CD14-positive monocyte (primary cell): ENCODE measurements around the gene RAPGEF2. TPM values are rescaled to one million over a fixed set of nuclear protein-coding genes. Genes with fewer than 3 reads are reported as not detected.
A peak's percentile ranks its signal among the peaks of the same experiment; 100 is the strongest.

ENCODE experiments used
- DNase-seq, 3 donors: peaks; one replicate each; pipeline ENCODE4 v3.0.0-alpha.2; 2011 to 2022
- H2AFZ ChIP-seq: 2 replicates; pipeline ENCODE4 v1.6.0; 2012; ENCODE audit warnings: mild to moderate bottlenecking, low read depth, low read length, inconsistent platforms; ENCODE audit not compliant: insufficient read depth, poor library complexity, severe bottlenecking
- H3K27ac ChIP-seq, 2 donors: 1 replicate in 1 of 2; 2 replicates in 1 of 2; pipeline ENCODE4 v1.5.1; 2012 to 2013; ENCODE audit warnings: low read length in 2 of 2, control low read depth in 1 of 2, inconsistent platforms in 1 of 2, low read depth in 1 of 2, mild to moderate bottlenecking in 1 of 2
- H3K27me3 ChIP-seq, 2 donors: one replicate each; pipeline versions ENCODE4 v1.6.0 to v1.6.1; 2011 to 2013; ENCODE audit warnings: low read length in 2 of 2; ENCODE audit not compliant: control insufficient read depth in 2 of 2, insufficient read depth in 2 of 2
- H3K36me3 ChIP-seq, 2 donors: replicated peaks in 1 of 2; 1 replicate in 1 of 2; 2 replicates in 1 of 2; pipeline versions ENCODE4 v1.5.1 to v1.6.1; 2012 to 2013; ENCODE audit warnings: low read length in 2 of 2, control low read depth in 1 of 2, inconsistent platforms in 1 of 2, mild to moderate bottlenecking in 1 of 2; ENCODE audit not compliant: insufficient read depth in 2 of 2, control insufficient read depth in 1 of 2
- H3K4me1 ChIP-seq, 2 donors: 1 replicate in 1 of 2; 2 replicates in 1 of 2; pipeline versions ENCODE4 v1.5.1 to v1.6.1; 2012 to 2013; ENCODE audit warnings: low read length in 2 of 2, control low read depth in 1 of 2, inconsistent platforms in 1 of 2, mild to moderate bottlenecking in 1 of 2, moderate library complexity in 1 of 2; ENCODE audit not compliant: insufficient read depth in 2 of 2, control insufficient read depth in 1 of 2
- H3K4me2 ChIP-seq: replicated peaks from 2 replicates; pipeline ENCODE3; 2012; ENCODE audit warnings: low read length, moderate library complexity, mild to moderate bottlenecking; ENCODE audit not compliant: poor library complexity, severe bottlenecking; ENCODE audit errors: extremely low read depth
- H3K4me3 ChIP-seq, 3 experiments: fragments of 200-600 bp in 1 of 3; sonication (generic) in 1 of 3; replicated peaks in 1 of 3; 1 replicate in 2 of 3; 2 replicates in 1 of 3; pipeline ENCODE4 v1.5.1; 2011 to 2013; ENCODE audit warnings: low read length in 3 of 3, mild to moderate bottlenecking in 3 of 3, control low read depth in 2 of 3, low read depth in 2 of 3, inconsistent platforms in 1 of 3, moderate library complexity in 1 of 3
- H3K79me2 ChIP-seq: 2 replicates; pipeline ENCODE4 v1.6.0; 2012; ENCODE audit warnings: mild to moderate bottlenecking, control low read depth, inconsistent platforms, low read length, moderate library complexity; ENCODE audit not compliant: insufficient read depth
- H3K9ac ChIP-seq: 2 replicates; pipeline ENCODE4 v1.6.0; 2017; ENCODE audit warnings: low read length, mild to moderate bottlenecking; ENCODE audit not compliant: insufficient read depth, poor library complexity, severe bottlenecking
- H3K9me3 ChIP-seq, 2 donors: replicated peaks in 1 of 2; 1 replicate in 1 of 2; 2 replicates in 1 of 2; pipeline versions ENCODE4 v1.5.1 to v1.6.1; 2012 to 2013; ENCODE audit warnings: low read length in 2 of 2, control low read depth in 1 of 2; ENCODE audit not compliant: control insufficient read depth in 1 of 2, insufficient read depth in 1 of 2
- H4K20me1 ChIP-seq: 2 replicates; pipeline ENCODE4 v1.6.0; 2012; ENCODE audit warnings: mild to moderate bottlenecking, low read length, control low read depth, moderate library complexity; ENCODE audit not compliant: insufficient read depth
- H3K27ac Mint-ChIP-seq, 7 donors: one replicate each; pipeline ENCODE4 v1.8.0; 2020; ENCODE audit warnings: mild to moderate bottlenecking in 7 of 7, mixed read lengths in 7 of 7, moderate library complexity in 6 of 7, inconsistent platforms in 2 of 7
- H3K27me3 Mint-ChIP-seq, 3 donors: one replicate each; pipeline ENCODE4 v1.8.0; 2021 to 2022; ENCODE audit warnings: low read depth in 3 of 3, mild to moderate bottlenecking in 3 of 3, mixed read lengths in 3 of 3, moderate library complexity in 3 of 3, inconsistent platforms in 1 of 3
- H3K36me3 Mint-ChIP-seq, 2 donors: one replicate each; pipeline ENCODE4 v1.8.0; 2020; ENCODE audit warnings: mixed read lengths in 2 of 2, inconsistent platforms in 1 of 2, mild to moderate bottlenecking in 1 of 2
- H3K4me1 Mint-ChIP-seq: one replicate; pipeline ENCODE4 v1.8.0; 2020; ENCODE audit warnings: mild to moderate bottlenecking, mixed read lengths
- H3K4me3 Mint-ChIP-seq, 2 donors: one replicate each; pipeline ENCODE4 v1.8.0; 2020; ENCODE audit warnings: mild to moderate bottlenecking in 2 of 2, mixed read lengths in 2 of 2, moderate library complexity in 1 of 2
- H3K9me3 Mint-ChIP-seq, 7 donors: one replicate each; pipeline ENCODE4 v1.8.0; 2020 to 2022; ENCODE audit warnings: mixed read lengths in 7 of 7, mild to moderate bottlenecking in 6 of 7, moderate library complexity in 6 of 7, inconsistent platforms in 2 of 7
- WGBS: methylation state at CpG from one replicate; pipeline ENCODE4 v1.1.5; 2013; ENCODE audit warnings: missing lambda C conversion rate; ENCODE audit not compliant: insufficient coverage; 5-methylcytosine and 5-hydroxymethylcytosine counted together
- intact Hi-C, 2 donors: fragments of 100-400 bp; cut with micrococcal nuclease; formaldehyde crosslinking; loops; one replicate each; pipeline versions ENCODE4 v1.15.0 to v1.15.1; 2023
- polyA plus RNA-seq, 3 donors: library from polyadenylated mRNA; depleted of rRNA in 1 of 3; unstranded in 2 of 3; stranded (reverse) in 1 of 3; fragments of 300-500 nt in 2 of 3; fragments of >200 nt in 1 of 3; fragmentation: Illumina TruSeq in 2 of 3; gene quantifications; 1 replicate in 2 of 3; 2 replicates in 1 of 3; pipeline ENCODE4 v1.2.3, GENCODE V29; 2012 to 2021
- TF ChIP-seq, protein P1 (sequence below): fragments of 200-600 bp; IDR thresholded peaks from one replicate; pipeline ENCODE4 v1.8.0; 2022; ENCODE audit warnings: antibody characterized with exemption, mild to moderate bottlenecking

Gene RAPGEF2
- polyA plus RNA-seq, 3 donors, result 1.5 to 29.8 (median 2.0) TPM

DNA sequence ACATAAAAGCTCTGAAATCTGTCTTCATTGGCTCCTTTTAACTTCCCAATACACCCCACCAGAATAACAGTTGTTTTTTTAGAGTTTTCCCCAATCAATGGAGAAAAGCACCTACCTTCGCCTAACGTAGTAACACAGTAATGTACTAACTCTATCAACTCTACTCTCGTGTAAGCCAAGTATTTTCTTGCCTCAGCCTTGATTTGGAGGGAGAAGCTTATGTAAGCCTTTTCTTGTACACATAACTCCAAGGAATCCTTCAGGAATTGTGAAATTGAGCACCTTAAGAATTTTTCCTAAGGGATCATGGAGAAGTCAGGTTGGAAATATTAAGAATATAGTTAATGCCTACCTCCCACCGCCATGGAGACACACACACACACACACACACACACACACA is 181.2 kb downstream of the RAPGEF2 start:
- Histone ChIP-seq H3K4me3 (no peak overlapping the region), H3K79me2 (peaks cover 84% of the 10 kb centered on the region), H3K36me3 (no peaks in the 10 kb centered on the region), H3K9ac (no peak overlapping the region), H3K27me3 (no peaks in the 10 kb centered on the region), H4K20me1 (no peaks in the 10 kb centered on the region), H2AFZ (no peak overlapping the region), H3K9me3 (no peaks in the 10 kb centered on the region), H3K4me1 (peaks cover 22 to 26% of the 10 kb centered on the region in 2 donors), H3K27ac (peak overlapping the region in 1 of 2 donors; percentile 44), H3K4me2 (no peak overlapping the region)
- no peak overlapping the region for H3K4me3 Mint-ChIP-seq
- no CpG with 5 or more reads among the region's 4 CpGs for WGBS
- H3K27ac Mint-ChIP-seq, result peak overlapping the region in 3 of 7 donors; percentile 35 to 72 (median 37)
- no peaks in the 10 kb centered on the region for H3K9me3 Mint-ChIP-seq
- DNase-seq, result no peak
- intact Hi-C loops, result no loop called here
- H3K4me1 Mint-ChIP-seq, result peaks cover 29% of the 10 kb centered on the region
- peaks cover 16 to 24% of the 10 kb centered on the region in 2 donors for H3K36me3 Mint-ChIP-seq
- peaks cover 0 to 2% (median 0%) of the 10 kb centered on the region in 3 donors for H3K27me3 Mint-ChIP-seq
- TF ChIP-seq, protein P1, sequence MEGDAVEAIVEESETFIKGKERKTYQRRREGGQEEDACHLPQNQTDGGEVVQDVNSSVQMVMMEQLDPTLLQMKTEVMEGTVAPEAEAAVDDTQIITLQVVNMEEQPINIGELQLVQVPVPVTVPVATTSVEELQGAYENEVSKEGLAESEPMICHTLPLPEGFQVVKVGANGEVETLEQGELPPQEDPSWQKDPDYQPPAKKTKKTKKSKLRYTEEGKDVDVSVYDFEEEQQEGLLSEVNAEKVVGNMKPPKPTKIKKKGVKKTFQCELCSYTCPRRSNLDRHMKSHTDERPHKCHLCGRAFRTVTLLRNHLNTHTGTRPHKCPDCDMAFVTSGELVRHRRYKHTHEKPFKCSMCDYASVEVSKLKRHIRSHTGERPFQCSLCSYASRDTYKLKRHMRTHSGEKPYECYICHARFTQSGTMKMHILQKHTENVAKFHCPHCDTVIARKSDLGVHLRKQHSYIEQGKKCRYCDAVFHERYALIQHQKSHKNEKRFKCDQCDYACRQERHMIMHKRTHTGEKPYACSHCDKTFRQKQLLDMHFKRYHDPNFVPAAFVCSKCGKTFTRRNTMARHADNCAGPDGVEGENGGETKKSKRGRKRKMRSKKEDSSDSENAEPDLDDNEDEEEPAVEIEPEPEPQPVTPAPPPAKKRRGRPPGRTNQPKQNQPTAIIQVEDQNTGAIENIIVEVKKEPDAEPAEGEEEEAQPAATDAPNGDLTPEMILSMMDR, result no peak

DNA sequence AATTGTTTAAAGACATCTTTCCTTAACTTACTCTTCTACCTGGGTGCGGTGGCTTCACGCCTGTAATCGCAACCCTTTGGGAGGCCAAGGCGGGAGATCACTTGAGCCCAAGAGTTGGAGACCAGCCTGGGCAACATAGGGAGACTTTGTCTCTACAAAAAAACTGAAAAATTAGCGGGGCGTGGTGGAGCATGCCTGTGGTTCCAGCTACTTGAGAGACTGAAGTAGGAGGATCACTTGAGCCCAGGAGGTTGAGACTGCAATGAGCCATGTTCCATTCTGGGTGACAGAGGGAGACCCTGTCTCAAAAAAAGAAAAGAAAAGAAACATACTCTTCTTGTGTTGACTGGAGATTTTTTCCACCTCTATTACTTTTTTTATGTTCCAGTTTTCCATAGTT is 181.9 kb downstream of the RAPGEF2 start:
- TF ChIP-seq, protein P1, result no peak
- H3K4me3 Mint-ChIP-seq, result no peak overlapping the region
- no CpG with 5 or more reads among the region's 6 CpGs for WGBS
- peaks cover 16 to 20% of the 10 kb centered on the region in 2 donors for H3K4me1 ChIP-seq
- peaks cover 25% of the 10 kb centered on the region for H3K4me1 Mint-ChIP-seq
- no peak overlapping the region for H3K27ac ChIP-seq
- no peaks in the 10 kb centered on the region for H4K20me1 ChIP-seq
- no peak overlapping the region for H3K9ac ChIP-seq
- H3K36me3 Mint-ChIP-seq, result peaks cover 15 to 21% of the 10 kb centered on the region in 2 donors
- H3K27me3 ChIP-seq, result no peaks in the 10 kb centered on the region
- H3K27me3 Mint-ChIP-seq, result peaks cover 0 to 2% (median 0%) of the 10 kb centered on the region in 3 donors
- no peaks in the 10 kb centered on the region for H3K9me3 Mint-ChIP-seq
- no peaks in the 10 kb centered on the region for H3K36me3 ChIP-seq
- H3K4me3 ChIP-seq, result no peak overlapping the region
- H3K4me2 ChIP-seq, result no peak overlapping the region
- no peaks in the 10 kb centered on the region for H3K9me3 ChIP-seq
- H3K79me2 ChIP-seq, result peaks cover 84% of the 10 kb centered on the region
- no peak for DNase-seq
- peak overlapping the region in 3 of 7 donors; percentile 19 to 65 (median 37) for H3K27ac Mint-ChIP-seq
- no peak overlapping the region for H2AFZ ChIP-seq
- intact Hi-C loops, result no loop called here
